GM18909 (cell line): ENCODE data around the gene COL6A2.

Experiments used
- ATAC-seq: cut with Tn5 transposase; IDR thresholded peaks from one replicate; pipeline ENCODE4 v1.9.1; 2021; ENCODE audit warnings: mild to moderate bottlenecking; ENCODE audit not compliant: unreplicated experiment, poor library complexity

The COL6A2 gene

GRCh38 chr21:46097336-46098293 lies at the start of gene COL6A2:
COL6A2 (plus strand) TSS chr21:46098112.
- no peak for ATAC-seq

GRCh38 chr21:46048926-46049889 lies 48.7 kb upstream of the COL6A2 start:
- ATAC-seq, result no peak

GRCh38 chr21:46049890-46050667 lies 47.8 kb upstream of the COL6A2 start:
- ATAC-seq, result no peak

- no peak for ATAC-seq
Observed at GRCh38 chr21:46050668-46051378, 47.1 kb upstream of the COL6A2 start.

DNA sequence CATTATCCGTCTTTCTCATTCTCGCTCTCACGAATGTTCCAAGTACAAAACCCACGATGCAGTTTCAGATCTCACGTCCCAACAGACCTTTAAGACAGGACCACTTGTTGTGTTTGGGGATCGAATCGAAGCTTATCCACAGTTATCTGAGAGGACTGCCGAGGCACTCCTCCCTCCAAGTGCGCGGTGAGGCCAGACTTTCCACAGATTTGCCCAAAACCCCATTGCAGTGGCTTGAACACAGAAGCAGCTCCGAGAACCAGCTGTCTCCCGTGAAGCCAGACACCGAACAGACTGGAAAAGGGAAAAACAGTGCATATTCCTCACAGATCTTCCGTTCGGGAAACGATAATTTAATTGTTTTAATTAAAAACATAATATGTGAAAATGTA lies 46.5 kb upstream of the COL6A2 start:
- ATAC-seq, result no peak

GRCh38 chr21:46051821-46052675 lies 45.9 kb upstream of the COL6A2 start:
- ATAC-seq, result no peak

- ATAC-seq, result no peak
Observed at GRCh38 chr21:46052703-46053651, 44.9 kb upstream of the COL6A2 start.

- no peak for ATAC-seq
Observed at GRCh38 chr21:46054031-46054430, 43.9 kb upstream of the COL6A2 start.

DNA sequence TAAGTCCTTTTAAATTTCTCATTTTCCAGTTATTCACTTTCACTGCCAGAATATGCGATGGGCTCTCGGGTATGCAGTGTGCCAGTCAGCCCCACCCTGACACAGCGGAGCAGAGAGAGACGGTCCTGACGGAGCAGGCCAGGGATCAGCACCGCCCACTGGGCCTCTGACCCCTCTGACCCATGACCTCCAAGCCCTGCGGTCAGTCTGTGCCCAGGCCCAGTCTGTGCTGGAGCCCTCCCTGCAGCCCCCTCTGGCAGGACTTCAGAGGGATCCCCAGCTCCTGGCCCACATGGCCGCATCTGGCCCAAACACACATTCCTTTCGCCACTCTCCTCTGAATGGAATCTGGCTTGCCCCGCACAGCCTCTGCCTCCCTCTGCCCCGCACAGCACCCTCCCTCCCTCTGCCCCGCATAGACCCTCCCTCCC lies 43.4 kb upstream of the COL6A2 start:
- no peak for ATAC-seq

GRCh38 chr21:46055863-46056281 lies 42.0 kb upstream of the COL6A2 start:
- no peak for ATAC-seq

GRCh38 chr21:46056450-46056903 lies 41.4 kb upstream of the COL6A2 start:
- ATAC-seq, result no peak

DNA sequence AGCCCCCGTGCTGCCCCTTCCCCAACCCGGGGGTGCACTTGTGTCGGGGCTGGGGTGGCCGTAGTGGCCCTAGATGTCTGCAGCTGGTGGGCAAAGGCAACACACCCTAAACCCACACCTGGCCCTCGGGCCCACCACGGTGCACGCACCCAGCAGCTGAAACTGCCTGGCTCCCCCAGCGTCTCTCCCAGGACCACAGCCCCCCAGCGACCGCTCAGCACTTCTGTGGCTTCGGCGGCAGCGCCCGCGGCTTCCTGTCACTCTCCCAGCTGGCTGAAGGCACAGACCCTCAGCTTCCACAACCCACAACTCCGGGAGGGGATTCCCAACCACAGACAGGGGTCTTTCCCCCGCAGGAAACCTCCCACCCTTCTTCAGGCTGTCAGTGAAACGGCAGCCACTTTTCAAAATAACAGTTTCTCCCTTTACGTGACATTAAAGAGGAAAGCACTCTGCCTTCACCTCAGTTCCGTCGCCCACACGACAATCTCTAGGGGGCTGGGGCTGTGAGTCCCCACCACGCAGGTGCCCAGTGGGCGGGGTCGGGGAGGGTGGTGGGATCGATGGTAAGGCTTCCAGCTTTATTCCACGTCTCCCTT lies 40.7 kb upstream of the COL6A2 start:
- ATAC-seq, result no peak

DNA sequence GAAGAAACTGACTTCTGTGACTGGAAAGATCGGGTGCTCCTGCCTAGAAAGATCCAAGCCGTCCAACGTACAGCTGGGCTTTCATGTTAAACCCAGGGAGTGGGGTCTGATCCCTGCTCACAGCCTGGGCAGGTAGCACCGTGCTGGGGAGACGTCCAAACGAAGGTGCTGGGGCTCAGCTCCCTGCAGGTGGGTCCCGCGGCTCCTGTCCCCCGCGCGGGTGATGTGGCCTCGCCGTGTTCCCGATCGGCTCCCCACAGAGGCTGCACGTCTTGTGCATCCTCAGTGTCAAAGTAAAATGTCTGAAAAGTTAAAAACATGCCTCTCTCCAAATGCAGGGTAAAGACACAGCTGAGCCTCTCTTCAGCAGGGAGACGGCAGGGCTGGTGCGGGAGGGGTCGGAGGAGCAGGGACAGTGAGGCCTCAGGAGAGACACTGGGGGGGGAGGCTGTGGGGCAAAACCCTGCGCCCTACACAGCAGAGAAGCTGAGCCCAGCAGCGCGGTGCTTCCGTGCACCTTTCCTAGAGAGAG lies 40.1 kb upstream of the COL6A2 start:
- ATAC-seq, result no peak

- no peak for ATAC-seq
Observed at GRCh38 chr21:46058431-46059145, 39.3 kb upstream of the COL6A2 start.

DNA sequence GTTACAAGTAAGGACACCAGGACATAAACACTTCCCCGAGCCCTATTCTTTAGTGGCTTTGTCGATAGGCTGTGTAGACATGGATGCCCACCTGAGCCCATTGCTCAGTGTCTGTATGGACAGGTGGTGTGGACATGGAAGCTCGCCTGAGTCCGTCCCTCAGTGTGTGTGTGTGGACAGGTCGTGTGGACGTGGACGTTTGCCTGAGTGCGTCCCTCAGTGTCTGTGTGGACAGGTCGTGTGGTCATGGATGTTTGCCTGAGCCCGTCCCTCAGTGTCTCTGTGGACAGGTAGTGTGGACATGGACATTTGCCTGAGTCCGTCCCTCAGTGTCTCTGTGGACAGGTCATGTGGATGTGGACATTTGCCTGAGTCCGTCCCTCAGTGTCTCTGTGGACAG lies 38.7 kb upstream of the COL6A2 start:
- no peak for ATAC-seq
